Psoas muscle (tissue), 8 donors: ENCODE data around the gene EDRF1. TPM values are rescaled to one million over a fixed set of nuclear protein-coding genes. Genes with fewer than 3 reads are reported as not detected.

Experiments
- ATAC-seq, 4 donors: fragments of 200-7000 bp; cut with Tn5 transposase; one replicate each; pipeline ENCODE4 v1.9.1; 2020; ENCODE audit warnings: moderate library complexity in 3 of 4, mild to moderate bottlenecking in 2 of 4
- DNase-seq, 2 donors: peaks; one replicate each; pipeline ENCODE4 v3.0.0-alpha.2; 2020
- H3K27ac ChIP-seq: fragments of 200-600 bp; one replicate; pipeline ENCODE4 v1.8.0; 2022
- H3K27me3 ChIP-seq, 3 donors: fragments of 200-600 bp in 1 of 3; one replicate each; pipeline versions ENCODE4 v1.6.1 to v1.8.0; 2013 to 2022; ENCODE audit warnings: low read length in 2 of 3, mild to moderate bottlenecking in 2 of 3, moderate library complexity in 1 of 3; ENCODE audit not compliant: insufficient read depth in 3 of 3
- H3K36me3 ChIP-seq, 2 donors: fragments of 200-600 bp in 1 of 2; one replicate each; pipeline versions ENCODE4 v1.6.1 to v1.8.0; 2013 to 2022; ENCODE audit warnings: low read depth in 1 of 2, mild to moderate bottlenecking in 1 of 2, moderate library complexity in 1 of 2; ENCODE audit not compliant: insufficient read depth in 1 of 2
- H3K4me1 ChIP-seq: fragments of 200-600 bp; one replicate; pipeline ENCODE4 v1.8.0; 2022
- H3K4me3 ChIP-seq: fragments of 200-600 bp; one replicate; pipeline ENCODE4 v1.8.0; 2022; ENCODE audit warnings: mild to moderate bottlenecking
- H3K9me3 ChIP-seq: fragments of 200-600 bp; one replicate; pipeline ENCODE4 v1.8.0; 2022
- WGBS, 3 donors: extraction: QIAGEN DNeasy Blood & Tissue Kit; methylation state at CpG; one replicate each; pipeline versions ENCODE4 v1.1.6 to v1.1.7; 2013; 5-methylcytosine and 5-hydroxymethylcytosine counted together
- intact Hi-C, 2 donors: fragments of 100-400 bp; cut with DNase I; formaldehyde crosslinking; loops; one replicate each; pipeline versions ENCODE4 v1.11.0 to v1.14.2; 2022
- polyA plus RNA-seq, 3 donors: library from polyadenylated mRNA; stranded (reverse); fragments of 200-250 nt; gene quantifications; one replicate each; pipeline ENCODE4 v1.2.3, GENCODE V29; 2013
- total RNA-seq, 4 donors: library from RNA; stranded (reverse); fragmentation: NEBNext Ultra II Directional in 2 of 4; extraction: Animal tissue kit (Norgen Biotek cat#: 25700) in 2 of 4; gene quantifications; one replicate each; pipeline versions ENCODE4 v1.2.1 to v1.2.4, GENCODE V29; 2021 to 2023
- TF ChIP-seq, protein P1 (sequence below): fragments of 200-600 bp; IDR thresholded peaks from one replicate; pipeline ENCODE4 v1.8.0; 2022; ENCODE audit warnings: antibody characterized with exemption
- donor health status: healthy with polysubstance abuse.
- donor health status: DM: no; HTN: no; CAD: no; lungs with moderate emphysema.
- donor health status: Bipolar disorder and iron deficiency.
- donor health status: healthy.
- donor health status: DM: yes; HTN: yes; CAD: no.
- donor health status: DM: no; HTN: no; CAD: no.
- donor health status: DM: no; HTN: no; CAD: no.
- donor health status: DM: yes; HTN: yes; CAD: no.

Gene EDRF1
- total and polyA plus RNA-seq, 7 donors, result 7.6 to 17.7 (median 11.5) TPM

DNA sequence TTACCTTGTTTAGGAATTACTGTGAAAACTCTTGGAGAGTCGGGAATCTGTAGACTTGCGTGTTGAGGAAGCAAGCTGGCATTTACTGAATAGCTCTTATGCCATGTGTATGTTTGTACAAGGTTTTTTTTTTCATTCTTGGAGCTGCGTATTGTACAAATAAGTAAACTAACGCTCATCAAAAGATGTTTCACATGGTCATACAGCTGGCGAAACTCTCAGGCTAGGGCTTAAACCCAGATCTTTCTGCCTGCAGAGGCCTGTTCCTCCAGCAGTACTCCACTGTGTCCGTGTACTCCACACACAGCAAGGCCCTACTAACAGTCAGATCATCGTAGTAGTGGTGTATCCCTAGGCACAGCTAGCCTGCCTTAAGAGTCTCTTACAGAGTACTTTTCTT lies 7.4 kb downstream of the EDRF1 start:
- TF ChIP-seq, protein P1, sequence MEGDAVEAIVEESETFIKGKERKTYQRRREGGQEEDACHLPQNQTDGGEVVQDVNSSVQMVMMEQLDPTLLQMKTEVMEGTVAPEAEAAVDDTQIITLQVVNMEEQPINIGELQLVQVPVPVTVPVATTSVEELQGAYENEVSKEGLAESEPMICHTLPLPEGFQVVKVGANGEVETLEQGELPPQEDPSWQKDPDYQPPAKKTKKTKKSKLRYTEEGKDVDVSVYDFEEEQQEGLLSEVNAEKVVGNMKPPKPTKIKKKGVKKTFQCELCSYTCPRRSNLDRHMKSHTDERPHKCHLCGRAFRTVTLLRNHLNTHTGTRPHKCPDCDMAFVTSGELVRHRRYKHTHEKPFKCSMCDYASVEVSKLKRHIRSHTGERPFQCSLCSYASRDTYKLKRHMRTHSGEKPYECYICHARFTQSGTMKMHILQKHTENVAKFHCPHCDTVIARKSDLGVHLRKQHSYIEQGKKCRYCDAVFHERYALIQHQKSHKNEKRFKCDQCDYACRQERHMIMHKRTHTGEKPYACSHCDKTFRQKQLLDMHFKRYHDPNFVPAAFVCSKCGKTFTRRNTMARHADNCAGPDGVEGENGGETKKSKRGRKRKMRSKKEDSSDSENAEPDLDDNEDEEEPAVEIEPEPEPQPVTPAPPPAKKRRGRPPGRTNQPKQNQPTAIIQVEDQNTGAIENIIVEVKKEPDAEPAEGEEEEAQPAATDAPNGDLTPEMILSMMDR, result no peak
- H3K36me3 ChIP-seq, result peaks cover 16 to 100% of the 10 kb centered on the region in 2 donors
- intact Hi-C loops, result no loop called here
- 94 to 96% (median 95%) methylated on average over 7 of the region's 7 CpGs for WGBS, 3 donors
- no peak overlapping the region for H3K27ac ChIP-seq
- no peak for ATAC-seq
- peaks cover 1% of the 10 kb centered on the region for H3K4me1 ChIP-seq
- H3K9me3 ChIP-seq, result no peaks in the 10 kb centered on the region
- DNase-seq, result no peak
- H3K4me3 ChIP-seq, result no peak overlapping the region
- H3K27me3 ChIP-seq, result no peaks in the 10 kb centered on the region

DNA sequence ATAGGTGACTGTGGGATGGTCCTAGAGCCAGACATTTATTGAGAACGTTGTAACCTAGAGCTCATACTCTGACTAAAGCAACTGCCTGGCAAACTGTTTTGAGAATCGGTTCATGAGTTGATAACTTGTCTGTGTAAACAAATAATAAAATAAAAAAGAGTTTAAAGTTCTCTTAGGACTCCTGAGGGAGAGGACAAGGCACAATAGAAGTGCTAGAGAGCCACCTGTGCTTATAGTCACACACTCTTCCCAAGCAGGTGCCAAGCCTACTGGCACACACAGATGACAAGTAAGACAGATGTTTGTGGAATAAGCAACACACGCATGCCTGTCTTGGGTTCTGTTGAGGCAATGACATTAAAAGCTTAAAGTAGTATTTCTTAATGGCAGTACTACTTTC lies 7.9 kb downstream of the EDRF1 start:
- Histone ChIP-seq H3K4me1 (peaks cover 6% of the 10 kb centered on the region), H3K4me3 (no peak overlapping the region), H3K9me3 (no peaks in the 10 kb centered on the region), H3K27ac (no peak overlapping the region), H3K36me3 (peaks cover 16 to 100% of the 10 kb centered on the region in 2 donors), H3K27me3 (no peaks in the 10 kb centered on the region)
- intact Hi-C loops, result no loop called here
- ATAC-seq (no peak), DNase-seq (no peak)
- TF ChIP-seq, protein P1, result no peak
- WGBS, 3 donors, result 53 to 57% (median 55%) methylated on average over 3 of the region's 3 CpGs

DNA sequence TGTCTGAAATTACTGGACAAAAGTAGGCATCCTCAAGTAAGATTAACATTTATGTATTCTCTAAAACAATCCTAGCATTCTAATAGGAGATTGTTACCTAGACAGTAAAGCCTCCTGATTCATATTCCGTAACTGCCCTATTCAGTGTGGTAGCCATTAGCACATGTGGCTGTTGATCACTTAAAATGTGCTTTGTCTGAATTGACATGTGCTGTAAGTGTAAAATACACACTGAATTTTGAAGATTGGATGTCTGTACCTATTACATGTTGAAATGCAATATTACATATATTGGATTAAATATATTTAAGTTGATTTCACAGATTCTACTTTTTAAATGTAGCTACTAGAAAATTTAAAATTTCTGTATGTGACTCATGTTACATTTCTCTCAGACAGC lies 14.6 kb downstream of the EDRF1 start:
- peaks cover 12 to 100% of the 10 kb centered on the region in 2 donors for H3K36me3 ChIP-seq
- intact Hi-C loops, result no loop called here

DNA sequence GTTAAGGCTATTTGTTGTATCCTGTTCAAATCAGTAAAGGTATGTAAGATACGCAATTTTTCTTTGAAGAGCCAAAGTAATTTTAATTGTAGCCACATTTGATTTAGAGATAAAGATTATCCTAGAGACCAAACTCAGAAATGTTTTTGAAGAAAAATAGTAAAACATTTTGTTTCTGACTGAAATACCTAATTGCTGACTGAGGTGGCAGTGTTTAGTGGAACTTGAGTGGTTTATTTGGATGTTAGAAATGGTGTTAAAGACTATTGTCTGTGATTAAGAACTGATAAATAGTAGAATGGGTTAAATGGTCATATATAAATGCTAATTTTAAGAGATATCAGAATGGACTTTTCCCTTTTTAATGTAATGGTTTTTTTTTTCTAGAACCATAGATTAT lies 15.3 kb downstream of the EDRF1 start:
- intact Hi-C loops, result no loop called here

More for the DNA sequence above, 14.6 kb downstream of the EDRF1 start:
- TF ChIP-seq, protein P1, result no peak
- no peaks in the 10 kb centered on the region for H3K27me3 ChIP-seq
- H3K27ac ChIP-seq, result no peak overlapping the region
- WGBS, 3 donors, result 94 to 100% (median 97%) methylated on average over 1 of the region's 1 CpG
- no peak for DNase-seq
- H3K4me3 ChIP-seq, result no peak overlapping the region
- H3K9me3 ChIP-seq, result no peaks in the 10 kb centered on the region
- ATAC-seq, result no peak
- peaks cover 9% of the 10 kb centered on the region for H3K4me1 ChIP-seq

More for the DNA sequence above, 15.3 kb downstream of the EDRF1 start:
- H3K4me1 ChIP-seq, result peaks cover 9% of the 10 kb centered on the region
- ATAC-seq, result no peak
- DNase-seq, result no peak
- no peak overlapping the region for H3K4me3 ChIP-seq
- H3K27ac ChIP-seq, result no peak overlapping the region
- peaks cover 9 to 100% of the 10 kb centered on the region in 2 donors for H3K36me3 ChIP-seq
- 94 to 98% (median 96%) methylated on average over 1 of the region's 1 CpG for WGBS, 3 donors
- TF ChIP-seq, protein P1, result no peak
- H3K9me3 ChIP-seq, result no peaks in the 10 kb centered on the region
- H3K27me3 ChIP-seq, result no peaks in the 10 kb centered on the region
